GM18858 (cell line): ENCODE data around the gene STPG1.

Experiments
- ATAC-seq: cut with Tn5 transposase; IDR thresholded peaks from one replicate; pipeline ENCODE4 v1.9.1; 2021; ENCODE audit not compliant: unreplicated experiment

STPG1 gene

DNA sequence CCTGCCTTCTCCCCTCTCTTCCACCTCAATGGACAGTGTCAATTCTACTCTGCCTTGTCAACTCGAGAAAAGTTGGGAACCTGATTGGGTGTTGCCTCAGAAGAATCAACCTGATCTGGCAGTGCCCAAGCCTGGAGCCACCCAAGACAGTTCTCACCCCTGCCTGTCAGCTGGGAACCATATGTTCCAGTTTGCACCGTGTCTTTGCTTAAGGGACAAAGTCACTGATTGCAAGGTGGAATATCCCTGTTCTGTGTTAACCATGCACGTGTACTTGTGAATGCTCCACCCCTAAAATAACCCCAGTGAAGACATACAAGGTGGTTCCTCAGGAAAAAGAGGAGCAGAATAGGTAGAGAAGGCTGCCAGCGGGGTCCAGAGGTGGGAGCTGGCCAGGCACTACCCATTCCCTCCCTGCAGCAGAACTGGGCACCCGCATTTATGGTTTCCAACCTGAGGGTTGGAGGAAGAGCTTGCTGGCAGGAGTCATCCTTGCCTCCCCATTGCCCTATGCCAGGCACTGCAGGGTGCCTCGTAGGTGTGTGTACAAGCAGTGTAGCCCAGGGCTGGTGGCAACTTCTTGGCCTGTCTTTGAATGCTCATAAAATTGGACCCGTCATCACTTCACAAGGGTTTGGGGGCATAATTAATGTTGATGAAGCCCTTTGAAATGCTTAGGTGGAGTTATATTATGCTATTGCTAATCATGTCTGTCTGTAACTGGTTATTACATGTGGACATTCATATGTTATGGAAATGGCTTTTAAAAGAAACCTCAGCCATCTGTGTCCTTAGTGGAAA is 13.4 kb upstream of the STPG1 start:
- ATAC-seq = no peak

DNA sequence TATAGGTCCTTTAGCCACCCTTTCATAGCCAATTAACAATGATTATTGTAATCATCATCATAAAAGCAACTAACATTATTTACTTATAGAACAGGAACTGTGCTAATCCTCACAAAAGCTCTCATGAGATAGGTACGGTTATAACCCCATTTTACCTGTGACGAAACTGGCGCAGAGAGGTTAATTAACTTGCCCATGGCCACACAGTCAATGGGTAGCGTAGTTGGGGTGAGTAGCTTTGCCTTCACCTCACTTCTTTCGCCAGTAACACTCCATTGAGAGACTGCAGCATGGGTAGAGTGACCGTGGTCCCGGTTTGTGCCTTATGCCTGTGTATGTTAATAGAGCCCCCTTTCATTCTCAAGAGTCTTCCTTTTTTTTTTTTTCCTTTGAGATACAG is 12.3 kb upstream of the STPG1 start:
- no peak for ATAC-seq

DNA sequence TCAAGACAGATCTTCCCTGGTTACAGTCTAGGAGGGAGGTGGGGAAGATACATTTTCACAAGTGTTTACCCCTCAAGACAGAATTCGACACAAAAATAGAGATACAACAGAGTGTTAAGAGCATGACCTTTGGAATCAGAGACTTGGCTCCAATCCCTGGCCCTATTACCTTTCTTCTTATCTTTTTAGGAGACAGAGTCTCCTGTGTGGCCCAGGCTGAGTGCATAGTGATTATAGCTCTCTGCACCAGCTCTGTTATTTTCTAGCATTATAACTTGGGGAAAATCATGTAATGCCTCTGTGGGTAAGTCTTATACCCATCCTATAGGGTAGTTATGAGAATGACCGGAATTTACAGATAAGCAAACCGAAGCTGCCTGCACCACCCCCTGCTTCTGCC is 11.9 kb upstream of the STPG1 start:
- no peak for ATAC-seq

DNA sequence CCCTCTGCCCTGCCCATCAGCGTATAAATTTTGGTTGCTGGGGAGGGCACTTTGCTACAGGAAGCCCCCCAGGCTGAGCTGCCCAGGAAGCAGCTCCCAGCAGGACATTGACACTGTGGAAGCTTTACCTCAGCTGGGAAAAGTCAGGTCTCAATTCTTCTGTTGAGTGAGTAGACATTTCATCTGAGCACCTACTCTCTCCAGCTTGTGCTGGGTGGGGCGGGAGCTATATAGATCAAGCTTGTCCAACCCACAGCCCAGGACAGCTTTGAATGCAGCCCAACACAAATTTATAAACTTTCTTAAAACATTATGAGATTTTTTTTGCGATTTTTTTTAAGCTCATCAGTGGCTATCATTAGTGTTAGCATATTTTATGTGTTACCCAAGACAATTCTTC is 11.4 kb upstream of the STPG1 start:
- ATAC-seq = no peak

- ATAC-seq = no peak
These were observed 10.6 kb upstream of the STPG1 start for GRCh38 chr1:24424207-24424606.

GRCh38 chr1:24421502-24421901 is 7.9 kb upstream of the STPG1 start:
- ATAC-seq = no peak

DNA sequence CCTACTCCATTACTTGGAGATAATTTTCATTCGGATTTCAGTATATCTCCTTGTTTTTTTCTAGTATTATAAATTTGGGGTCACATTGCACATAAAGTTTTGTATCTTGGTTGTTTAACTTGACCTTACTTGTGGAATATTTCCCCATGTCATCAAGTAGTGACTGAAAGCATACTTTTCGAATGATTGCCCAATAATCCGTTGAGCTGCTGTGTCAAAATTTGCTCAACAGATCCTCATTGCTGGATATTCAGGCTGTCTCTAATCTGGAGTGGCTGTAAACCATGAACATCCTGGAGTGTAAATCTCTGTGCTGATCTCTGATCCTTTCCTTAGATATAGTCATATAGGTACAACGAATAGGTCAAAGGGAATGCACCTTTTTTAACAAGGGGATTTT is 7.0 kb upstream of the STPG1 start:
- ATAC-seq = no peak

GRCh38 chr1:24418898-24419628 is 5.5 kb upstream of the STPG1 start:
- ATAC-seq = no peak

GRCh38 chr1:24417681-24418080 is 4.1 kb upstream of the STPG1 start:
- no peak for ATAC-seq

DNA sequence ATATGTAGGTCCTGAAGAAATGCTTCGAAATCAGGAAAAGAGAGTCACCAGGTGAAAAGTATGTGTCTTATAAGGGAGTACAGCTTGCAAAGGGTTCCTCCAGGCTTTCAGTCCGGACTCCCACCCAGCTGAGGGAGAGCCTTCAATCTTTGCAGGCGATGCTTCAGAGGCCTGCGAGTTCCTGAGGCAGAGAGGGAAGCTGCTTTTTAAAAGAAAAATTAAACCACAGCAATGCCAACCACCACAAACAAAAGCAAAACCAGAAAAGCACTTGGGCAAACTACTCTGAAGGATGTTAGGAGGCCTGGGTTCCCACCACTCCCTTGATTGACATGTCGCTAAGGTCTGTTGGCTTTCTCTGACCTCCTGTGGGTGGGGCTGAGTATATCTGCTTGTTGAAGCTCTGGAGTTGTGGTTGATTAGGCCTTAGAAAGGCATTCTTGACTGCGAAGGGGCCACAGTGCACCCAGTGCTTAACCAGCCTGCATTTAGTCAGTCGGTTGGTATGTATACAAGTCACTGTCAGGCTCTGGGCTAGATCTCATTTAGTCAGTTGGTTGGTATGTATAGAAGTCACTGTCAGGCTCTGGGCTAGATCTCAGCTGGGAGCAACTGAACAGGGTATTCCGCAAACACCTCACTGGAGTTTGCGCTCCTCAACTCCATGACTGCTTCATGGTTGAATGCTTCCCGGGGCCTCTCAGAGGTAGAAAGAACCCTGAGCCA is 3.2 kb upstream of the STPG1 start:
- no peak for ATAC-seq

DNA sequence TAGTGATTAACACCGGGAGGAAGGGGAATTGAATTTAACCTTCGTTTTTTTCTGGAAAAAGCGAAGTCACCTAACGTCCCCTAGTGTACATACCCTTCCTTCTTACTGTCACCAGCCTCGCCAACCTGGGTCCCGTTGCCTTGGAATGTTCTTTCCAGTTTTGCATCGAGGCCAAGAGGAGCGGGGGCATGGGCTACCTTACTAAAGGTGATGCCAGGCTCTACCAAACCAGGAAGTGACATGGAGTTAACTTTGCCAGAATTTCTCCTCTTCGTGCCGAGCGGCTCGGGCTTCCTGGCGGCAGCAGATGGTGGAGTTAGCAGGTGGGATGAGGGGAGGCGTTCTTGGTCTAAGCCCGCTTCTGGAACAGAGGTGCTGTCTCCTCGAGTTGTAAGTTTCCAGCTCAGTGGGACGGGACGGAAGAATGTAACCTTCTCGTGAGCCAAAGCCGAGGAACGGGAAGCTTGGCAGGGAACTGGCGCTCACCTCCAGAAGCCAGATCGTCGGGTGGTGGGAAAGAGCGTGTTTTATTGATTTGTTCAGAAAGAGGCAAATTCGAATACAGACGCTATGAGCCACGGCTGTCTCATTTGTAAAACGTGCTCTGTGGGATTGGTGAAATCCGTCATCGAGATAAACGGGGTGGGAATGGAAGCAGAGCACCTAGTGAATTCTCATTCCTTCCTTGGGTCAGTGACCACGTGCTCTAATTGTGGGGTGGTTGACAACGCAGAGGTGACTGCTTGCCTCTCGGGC is 2.5 kb upstream of the STPG1 start:
- ATAC-seq = no peak

DNA sequence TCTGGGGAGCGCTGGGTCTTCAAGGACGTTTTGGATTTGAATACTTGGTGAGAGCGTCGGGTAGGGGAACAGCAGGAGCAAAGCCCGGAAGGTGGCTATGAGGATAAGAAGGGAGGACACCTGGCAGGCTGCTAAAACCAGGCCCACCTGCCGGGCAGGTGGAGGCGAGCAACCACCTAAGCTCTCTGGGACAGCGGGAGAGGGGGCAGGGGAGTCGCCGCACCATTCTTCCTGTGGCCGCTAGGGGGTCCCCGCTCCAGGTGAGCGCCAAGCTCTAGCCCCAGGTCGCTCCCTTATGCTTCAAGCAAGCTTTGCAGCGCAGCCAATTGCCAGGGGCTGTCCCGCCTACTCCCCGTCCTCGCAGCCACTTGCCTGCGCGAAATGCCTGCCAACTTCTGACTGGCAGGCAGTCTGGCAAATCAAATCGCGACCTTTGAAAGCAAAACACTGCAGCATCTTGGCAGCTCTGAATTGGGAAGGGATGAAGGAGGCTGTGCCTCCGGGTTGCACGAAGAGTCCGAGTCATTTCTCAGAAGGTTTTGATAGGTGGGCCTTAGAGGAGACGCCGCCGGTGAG is 1.8 kb upstream of the STPG1 start, which contains the start of gene NIPAL3:
Gene NIPAL3, plus strand, starts transcription at position 469 of the 576 bp plus-strand sequence. CDS start 3,746 bp downstream, outside the sequence.
- ATAC-seq = peak; percentile 87

DNA sequence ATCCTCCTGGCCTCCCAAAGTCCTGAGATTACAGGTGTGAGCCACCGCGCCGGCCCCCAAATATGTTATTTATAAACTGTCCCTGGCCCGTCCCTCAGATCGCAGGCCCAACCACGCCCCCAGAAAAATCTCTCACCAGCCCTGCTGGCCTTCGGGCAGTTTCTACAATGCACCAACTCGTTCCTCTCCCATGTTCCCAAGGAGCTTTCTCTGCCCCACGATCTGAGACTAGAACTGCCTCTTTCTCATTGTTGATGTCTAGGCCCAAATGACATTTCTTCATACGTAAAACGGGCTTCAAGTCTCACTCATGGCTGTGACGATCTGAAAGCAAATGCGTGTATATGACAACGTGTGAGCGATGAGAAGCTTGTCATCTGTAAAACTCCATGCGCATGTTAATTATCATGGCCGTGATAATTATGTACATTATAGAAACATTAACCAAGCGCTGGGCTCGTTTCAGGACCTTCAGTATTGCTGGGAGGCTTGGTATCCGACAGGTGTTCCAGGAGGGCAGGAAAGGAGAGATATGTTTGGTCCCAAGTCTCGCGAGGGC is 1.3 kb upstream of the STPG1 start:
- ATAC-seq = no peak

GRCh38 chr1:24412408-24412807 is 1.2 kb downstream of the STPG1 start:
- ATAC-seq = no peak

DNA sequence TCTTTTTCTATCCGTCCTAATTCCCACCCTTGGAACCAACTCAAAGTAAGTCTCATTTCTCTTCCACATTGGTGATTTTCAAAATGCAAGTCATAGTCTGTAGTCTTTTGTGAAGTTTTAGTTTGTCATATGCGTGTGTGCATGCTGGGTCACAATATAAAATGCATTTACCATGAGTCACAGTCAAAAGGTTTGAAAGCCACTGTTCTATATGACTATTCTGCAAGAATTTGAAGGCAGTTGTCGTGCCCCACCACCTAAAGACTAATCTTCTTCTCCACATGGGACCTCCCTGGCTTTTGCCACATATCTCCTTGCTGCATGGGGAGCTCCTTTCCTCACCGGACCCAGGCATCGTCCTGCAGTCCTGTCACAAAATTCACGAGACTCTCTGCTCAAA is 1.6 kb downstream of the STPG1 start:
- ATAC-seq = no peak

- ATAC-seq = no peak
These were observed 2.8 kb downstream of the STPG1 start for GRCh38 chr1:24410750-24411149.

DNA sequence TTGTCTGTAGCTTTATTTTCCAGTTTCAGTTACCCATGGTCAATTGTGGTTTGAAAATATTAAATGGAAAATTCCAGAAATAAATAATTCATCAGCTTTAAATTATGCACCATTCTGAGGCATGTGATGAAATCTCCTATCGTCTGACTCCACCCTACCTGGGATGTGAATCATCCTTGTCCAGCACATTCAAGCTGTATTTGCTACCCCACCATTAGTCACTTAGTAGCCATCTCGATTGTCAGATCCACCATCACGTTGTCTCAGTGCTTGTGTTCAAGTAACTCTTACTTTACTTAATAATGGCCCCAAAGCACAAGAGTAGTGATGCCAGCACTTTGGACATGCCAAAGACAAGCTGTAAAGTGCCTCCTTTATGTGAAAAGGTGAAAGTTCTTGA is 4.0 kb downstream of the STPG1 start:
- ATAC-seq = no peak

DNA sequence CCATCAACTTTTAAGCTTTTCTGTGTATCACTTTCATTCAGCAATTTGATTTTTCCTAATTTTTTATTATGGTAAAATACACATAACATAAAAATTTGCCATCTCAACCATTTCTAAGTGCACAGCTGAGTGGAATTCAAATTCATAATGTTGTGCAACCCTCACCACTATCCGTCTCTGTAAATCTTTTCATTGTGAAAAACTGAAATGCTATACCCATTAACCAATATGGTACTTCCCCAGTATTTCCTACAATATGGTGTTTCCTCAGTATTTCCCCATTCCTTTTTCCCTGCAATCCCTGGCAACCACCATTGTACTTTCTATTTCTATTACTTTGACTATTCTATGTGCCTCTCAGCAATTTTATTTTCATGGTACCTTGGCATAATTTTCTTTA is 6.8 kb downstream of the STPG1 start:
- no peak for ATAC-seq

- no peak for ATAC-seq
These were observed 9.8 kb downstream of the STPG1 start for GRCh38 chr1:24403806-24404205.

- no peak for ATAC-seq
These were observed 13.5 kb downstream of the STPG1 start for GRCh38 chr1:24400065-24400464.
